Articular chondrocyte of knee joint (primary cell): ENCODE results near the gene DCPS. TPM values are rescaled to one million over a fixed set of nuclear protein-coding genes. Genes with fewer than 3 reads are reported as not detected.

Experiments used
- small RNA-seq: library from RNA; depleted of rRNA; stranded (forward); fragments of <200 nt; gene quantifications from one replicate; pipeline ENCODE3, GENCODE V24; 2012
- total RNA-seq: library from RNA; depleted of rRNA; stranded (reverse); fragments of >200 nt; gene quantifications from 2 replicates; pipeline ENCODE4 v1.2.3, GENCODE V29; 2012

Gene DCPS
- 9.1 and 12.3 TPM in 2 replicates for total RNA-seq

GRCh38 chr11:126303623-126304456 lies at the start of gene DCPS:
DCPS (plus strand) TSS chr11:126304060; CDS start chr11:126304081, 21 bp downstream.

GRCh38 chr11:126268708-126269579 lies 34.9 kb upstream of the DCPS start, which contains the start of the genes FOXRED1 and SRPRA:
FOXRED1 (plus strand) TSS chr11:126269154; CDS start chr11:126269207, 53 bp downstream.
SRPRA (minus strand) TSS chr11:126268895; CDS start chr11:126268804, 91 bp downstream.

GRCh38 chr11:126282736-126283591 lies 20.9 kb upstream of the DCPS start, which contains the start of gene TIRAP:
TIRAP (plus strand) TSS chr11:126283093; CDS start chr11:126290895, 7,802 bp downstream.

GRCh38 chr11:126355324-126355925 lies 51.6 kb downstream of the DCPS start, which contains the start of gene ST3GAL4:
ST3GAL4 (plus strand) TSS chr11:126355686; CDS start chr11:126406156, 50,470 bp downstream.

Small RNA genes within 50 kb of the gene (small RNA-seq; reads per million reads assigned to genes)
- gene AP001318.3, result not detected

Other genes starting within 250 kb of the DCPS start
- 48.3 and 56.1 TPM in 2 replicates for gene CDON, start 241.2 kb upstream of the DCPS start, total RNA-seq
- 27.6 and 35.7 TPM in 2 replicates for gene RPUSD4, start 92.4 kb upstream of the DCPS start, total RNA-seq
- 25.2 and 28.8 TPM in 2 replicates for gene FAM118B, start 92.3 kb upstream of the DCPS start, total RNA-seq
- gene SRPRA, start 35.2 kb upstream of the DCPS start, total RNA-seq, result 106 and 109 TPM in 2 replicates
- gene FOXRED1, start 34.9 kb upstream of the DCPS start, total RNA-seq, result 7.6 and 9.9 TPM in 2 replicates
- 7.4 and 9.4 TPM in 2 replicates for gene TIRAP, start 21.0 kb upstream of the DCPS start, total RNA-seq
- 11.8 and 15.5 TPM in 2 replicates for gene ST3GAL4, start 51.6 kb downstream of the DCPS start, total RNA-seq